ENCODE measurements around the gene P2RX7.

GRCh38 chr12:121205491-121205890 is 72.8 kb downstream of the P2RX7 start:
- TF ChIP-seq CTCF (IDR thresholded peaks at IDR 0.05) (no peak), POLR2A (IDR thresholded peaks at IDR 0.05) (no peak)
